Measurements from ENCODE around the gene C1orf21.

Gene C1orf21

DNA sequence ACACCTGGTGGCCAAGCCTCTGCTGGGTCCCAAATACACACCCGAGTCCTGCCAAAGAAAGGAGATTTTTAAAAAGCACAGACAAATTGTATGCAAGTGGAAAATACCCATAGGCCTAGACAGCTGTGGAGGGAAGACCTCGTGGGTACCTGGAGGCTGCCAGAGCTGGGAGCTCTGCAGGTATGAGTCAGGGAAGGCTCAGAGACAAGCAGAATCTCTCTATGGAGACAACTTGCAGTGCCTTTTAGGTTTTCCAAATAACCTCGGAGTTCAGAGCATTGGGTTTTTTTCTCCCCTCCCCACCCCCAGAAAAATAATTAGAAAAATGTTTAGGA, 240.1 kb downstream of the C1orf21 start:
- DNase-seq (ENCODE audit: low spot score), result no peak

GRCh38 chr1:184629266-184629665, 242.4 kb downstream of the C1orf21 start:
- peak; percentile 3 for DNase-seq (ENCODE audit: low spot score)

GRCh38 chr1:184630679-184631060, 243.8 kb downstream of the C1orf21 start:
- DNase-seq (ENCODE audit: low spot score), result no peak

GRCh38 chr1:184632415-184633175, 245.8 kb downstream of the C1orf21 start:
- DNase-seq (ENCODE audit: low spot score), result no peak

DNA sequence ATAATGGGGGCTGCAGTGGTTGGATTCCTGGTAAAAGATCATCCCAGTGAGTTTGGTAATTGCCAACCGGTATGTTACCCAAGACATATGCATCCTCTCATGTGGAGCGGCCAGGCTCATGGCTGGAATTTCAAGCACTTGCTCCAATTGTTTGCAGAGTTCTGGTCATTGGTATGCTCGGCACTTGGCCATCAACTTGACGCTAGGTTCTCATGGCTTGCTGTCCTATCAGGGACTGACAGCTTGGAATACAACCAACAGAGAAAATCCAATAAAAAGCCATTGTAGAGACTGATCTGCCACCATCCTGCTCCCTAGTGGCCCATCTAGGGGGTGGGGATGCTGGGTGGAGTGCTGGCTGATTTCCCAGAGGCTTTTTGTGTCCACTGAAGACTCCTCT, 247.0 kb downstream of the C1orf21 start:
- no peak for DNase-seq (ENCODE audit: low spot score)

GRCh38 chr1:184634296-184634695, 247.5 kb downstream of the C1orf21 start:
- no peak for DNase-seq (ENCODE audit: low spot score)

DNA sequence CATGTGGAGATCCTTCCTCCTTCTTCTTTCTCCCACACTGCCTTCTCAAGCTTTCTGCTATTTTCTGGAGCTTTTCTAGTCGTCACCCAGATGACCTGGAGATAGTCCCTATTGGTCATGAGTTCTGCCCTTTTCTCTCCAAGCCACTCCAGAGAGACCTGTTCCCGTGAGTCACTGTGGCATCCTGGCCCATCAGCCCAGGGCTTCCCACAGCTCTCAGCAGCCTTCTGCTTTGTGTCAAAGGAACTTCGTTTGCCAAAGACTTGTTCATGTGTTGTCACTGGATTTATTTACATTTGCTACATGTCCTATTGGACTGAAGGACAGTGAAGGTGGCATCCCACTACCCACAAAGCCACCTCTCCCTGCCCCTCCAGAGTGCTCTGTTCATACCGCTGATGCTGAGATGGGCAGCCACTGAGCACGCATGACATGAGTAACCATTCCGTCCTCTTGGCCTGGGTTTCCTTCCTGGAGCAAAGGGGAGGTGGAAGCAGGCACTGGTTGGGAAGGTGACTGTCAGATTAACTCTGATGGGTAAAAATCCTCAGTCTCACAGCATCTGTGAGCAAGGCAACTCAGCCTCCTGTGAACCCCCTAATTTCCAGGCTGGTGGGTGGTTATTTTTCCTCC, 248.6 kb downstream of the C1orf21 start:
- DNase-seq (ENCODE audit: low spot score), result no peak

DNA sequence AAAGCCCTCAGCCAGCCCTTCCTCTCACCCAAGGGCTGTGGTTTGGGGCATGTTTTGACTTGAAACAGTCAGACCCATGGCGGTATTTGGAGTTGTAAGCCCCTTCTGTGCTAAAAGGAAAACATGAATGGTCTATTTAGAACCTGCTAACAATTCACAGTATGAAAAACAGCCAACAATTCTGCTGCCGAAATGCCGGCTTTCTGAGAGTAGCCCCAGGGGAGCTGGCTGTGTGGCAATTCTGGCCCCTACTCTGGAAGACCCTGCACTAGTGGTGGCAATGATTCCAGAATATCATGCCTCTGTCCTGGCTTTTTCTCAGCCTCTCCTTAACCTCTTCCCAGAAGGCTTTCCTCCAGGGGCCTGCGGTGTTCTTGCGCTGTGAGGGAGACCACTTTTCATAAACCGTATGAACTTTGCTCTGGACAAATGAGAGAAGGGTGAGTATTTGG, 249.2 kb downstream of the C1orf21 start:
- DNase-seq (ENCODE audit: low spot score), result no peak

- no peak for DNase-seq (ENCODE audit: low spot score)
These were observed 250.9 kb downstream of the C1orf21 start for GRCh38 chr1:184637664-184638240.

DNA sequence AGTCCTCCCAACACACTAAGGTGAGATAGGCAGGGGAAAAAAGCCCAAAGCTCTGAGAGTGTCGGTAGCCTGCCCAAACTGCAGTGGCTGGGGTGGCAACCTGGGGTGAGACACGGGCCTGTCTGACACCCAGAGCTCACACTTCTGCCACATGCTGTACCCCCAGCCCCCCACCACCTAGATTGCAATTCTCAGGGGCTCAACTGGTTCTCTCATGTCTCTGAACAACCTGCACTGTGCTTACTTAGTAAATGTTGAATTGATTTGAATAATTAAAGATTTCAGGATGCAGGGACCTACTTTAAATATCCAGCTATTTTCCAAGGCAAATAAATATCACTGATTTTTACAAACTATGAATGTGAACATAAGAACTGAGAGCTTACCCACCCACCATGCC, 252.4 kb downstream of the C1orf21 start:
- no peak for DNase-seq (ENCODE audit: low spot score)

DNA sequence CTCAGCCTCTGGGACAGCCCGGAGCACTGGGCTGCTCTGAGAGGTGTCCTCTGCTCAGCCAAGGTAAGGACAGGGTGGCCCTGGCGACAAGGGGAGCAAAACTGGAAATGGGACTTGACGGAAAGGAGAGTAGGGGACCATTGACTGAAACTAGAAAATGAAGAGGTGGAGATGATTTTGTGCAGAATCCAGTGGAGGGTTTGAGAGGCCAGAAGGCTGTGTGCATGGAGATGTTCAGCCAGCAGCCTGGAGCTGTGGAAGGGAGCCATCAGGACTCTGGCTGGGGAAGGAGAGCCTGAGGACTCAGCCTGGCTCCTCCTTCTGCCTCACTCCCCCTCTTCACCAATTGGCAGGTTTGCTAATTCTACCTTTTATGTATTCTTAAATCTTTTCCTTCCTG, 253.7 kb downstream of the C1orf21 start:
- DNase-seq (ENCODE audit: low spot score), result no peak

DNA sequence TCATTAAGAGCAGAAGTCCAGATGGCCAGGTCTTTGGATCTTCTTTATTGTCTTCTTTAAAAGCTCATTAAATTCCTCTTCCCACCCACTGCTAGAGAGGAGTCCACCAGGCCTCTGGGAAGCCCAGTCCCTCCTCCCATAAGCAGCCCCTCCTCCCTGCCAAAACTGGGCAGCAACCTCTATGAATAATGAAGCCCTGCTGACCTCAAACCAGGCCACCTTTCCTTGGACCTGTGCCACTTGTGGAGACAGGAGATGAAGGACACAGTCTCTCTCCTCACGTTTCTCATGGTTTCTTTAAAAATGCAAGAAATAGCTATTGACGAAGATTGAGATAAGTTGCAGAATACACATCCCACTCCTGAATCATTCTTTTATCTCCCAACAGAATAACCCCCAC, 255.1 kb downstream of the C1orf21 start:
- no peak for DNase-seq (ENCODE audit: low spot score)

GRCh38 chr1:184643661-184644060, 256.8 kb downstream of the C1orf21 start:
- DNase-seq (ENCODE audit: low spot score), result no peak

- DNase-seq (ENCODE audit: low spot score), result no peak
These were observed 257.9 kb downstream of the C1orf21 start for GRCh38 chr1:184644771-184645170.

- no peak for DNase-seq (ENCODE audit: low spot score)
These were observed 259.4 kb downstream of the C1orf21 start for GRCh38 chr1:184646178-184646701.

DNA sequence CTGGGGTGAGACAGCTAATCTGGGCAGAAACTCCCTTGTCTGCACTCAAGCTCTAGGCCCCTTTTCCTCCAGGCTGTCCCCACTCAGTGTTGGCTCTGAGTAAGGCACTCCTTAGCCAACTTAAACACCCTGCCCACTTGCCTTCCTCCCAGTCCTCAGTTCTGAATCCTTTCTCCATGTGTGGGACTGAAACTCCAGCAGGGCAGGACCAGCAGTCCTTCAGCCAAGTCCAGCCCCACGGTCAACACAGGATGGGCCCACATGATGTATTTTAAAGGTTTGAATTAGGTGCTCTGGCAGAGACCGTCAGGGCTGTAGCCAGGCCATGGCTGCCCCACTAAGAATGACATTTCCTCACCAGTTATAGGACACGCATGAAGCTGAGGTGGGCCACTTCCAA, 260.0 kb downstream of the C1orf21 start:
- no peak for DNase-seq (ENCODE audit: low spot score)

DNA sequence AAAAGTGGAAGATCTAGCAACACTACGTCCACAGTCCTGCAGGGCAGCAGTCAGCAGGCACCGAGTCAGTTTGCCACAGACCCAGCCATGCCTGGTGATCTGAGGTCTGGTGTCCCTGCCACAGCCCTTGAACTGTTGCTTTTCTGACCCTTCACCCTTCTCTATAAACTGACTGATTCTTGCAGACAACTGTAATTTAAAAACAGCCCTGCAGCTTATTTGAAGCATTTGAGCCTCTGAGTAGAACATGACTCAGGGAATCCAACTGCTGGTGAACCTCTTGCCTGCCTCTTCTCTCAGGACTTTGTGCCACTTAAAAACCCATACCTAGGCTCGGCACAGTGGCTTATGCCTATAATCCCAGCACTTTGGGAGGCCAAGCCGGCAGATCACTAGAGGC, 260.6 kb downstream of the C1orf21 start:
- DNase-seq (ENCODE audit: low spot score), result no peak

GRCh38 chr1:184648160-184648855, 261.5 kb downstream of the C1orf21 start:
- no peak for DNase-seq (ENCODE audit: low spot score)

GRCh38 chr1:184648856-184649201, 262.0 kb downstream of the C1orf21 start:
- DNase-seq (ENCODE audit: low spot score), result no peak

DNA sequence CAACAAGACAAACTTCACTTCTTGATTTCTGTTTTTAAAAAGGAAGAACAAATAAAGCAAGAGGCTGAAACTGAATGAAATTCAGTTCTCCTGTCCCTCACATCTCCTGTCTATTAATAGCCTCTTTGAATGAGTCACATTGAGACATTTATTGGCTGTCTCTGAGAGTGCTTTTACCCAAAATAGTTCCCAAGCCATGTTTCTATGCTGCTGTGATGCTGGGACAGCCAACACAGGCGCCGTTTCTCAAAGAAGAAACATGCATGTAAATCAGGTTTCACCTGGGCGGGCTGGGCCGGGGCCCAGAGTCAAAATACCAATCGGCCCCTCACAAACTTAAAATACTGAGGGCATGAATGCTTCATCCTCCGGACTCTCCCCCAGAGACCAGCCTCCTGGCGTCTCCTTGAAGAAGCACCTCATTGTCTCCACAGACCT, 262.6 kb downstream of the C1orf21 start:
- DNase-seq (ENCODE audit: low spot score), result no peak

- DNase-seq (ENCODE audit: low spot score), result no peak
These were observed 263.5 kb downstream of the C1orf21 start for GRCh38 chr1:184650177-184650866.

GRCh38 chr1:184655185-184655584, 268.4 kb downstream of the C1orf21 start:
- DNase-seq (ENCODE audit: low spot score), result no peak
